Colonic mucosa (tissue), 4 donors: ENCODE results near the gene GPRC5C. TPM values are rescaled to one million over a fixed set of nuclear protein-coding genes. Genes with fewer than 3 reads are reported as not detected.

Experiments
- DNase-seq: peaks from one replicate; pipeline ENCODE4 v3.0.0-alpha.2; 2020
- H3K27ac ChIP-seq: fragments of 200-600 bp; one replicate; pipeline ENCODE4 v1.8.0; 2021
- H3K27me3 ChIP-seq: fragments of 200-600 bp; one replicate; pipeline ENCODE4 v1.8.0; 2021
- H3K36me3 ChIP-seq: fragments of 200-600 bp; one replicate; pipeline ENCODE4 v1.8.0; 2021
- H3K4me1 ChIP-seq: fragments of 200-600 bp; one replicate; pipeline ENCODE4 v1.8.0; 2021; ENCODE audit warnings: mild to moderate bottlenecking
- H3K4me3 ChIP-seq: fragments of 200-600 bp; one replicate; pipeline ENCODE4 v1.8.0; 2021
- H3K9ac ChIP-seq, 2 donors: one replicate each; pipeline ENCODE4 v1.7.0; 2013; ENCODE audit warnings: control low read depth in 2 of 2, low read depth in 2 of 2, low read length in 2 of 2
- H3K9me3 ChIP-seq: fragments of 200-600 bp; one replicate; pipeline ENCODE4 v1.8.0; 2021
- CTCF ChIP-seq: fragments of 200-600 bp; IDR thresholded peaks from one replicate; pipeline ENCODE4 v1.8.0; 2022; ENCODE audit warnings: antibody characterized with exemption, mild to moderate bottlenecking
- intact Hi-C: fragments of 100-400 bp; cut with DNase I; formaldehyde crosslinking; loops from one replicate; pipeline ENCODE4 v1.14.1; 2022
- total RNA-seq, 2 donors: library from RNA; stranded (reverse); fragmentation: NEBNext Ultra II Directional in 1 of 2; extraction: Animal tissue kit (Norgen Biotek cat#: 25700) in 1 of 2; gene quantifications; one replicate each; pipeline ENCODE4 v1.2.1, GENCODE V29; 2021
- donor health status: healthy.
- donor health status: DM: no; HTN: no; CAD: no.
- donor health status: DM: no; HTN: no; CAD: no.

GPRC5C gene
- total RNA-seq, 2 donors from 2014 or later: 139 to 193 TPM

DNA sequence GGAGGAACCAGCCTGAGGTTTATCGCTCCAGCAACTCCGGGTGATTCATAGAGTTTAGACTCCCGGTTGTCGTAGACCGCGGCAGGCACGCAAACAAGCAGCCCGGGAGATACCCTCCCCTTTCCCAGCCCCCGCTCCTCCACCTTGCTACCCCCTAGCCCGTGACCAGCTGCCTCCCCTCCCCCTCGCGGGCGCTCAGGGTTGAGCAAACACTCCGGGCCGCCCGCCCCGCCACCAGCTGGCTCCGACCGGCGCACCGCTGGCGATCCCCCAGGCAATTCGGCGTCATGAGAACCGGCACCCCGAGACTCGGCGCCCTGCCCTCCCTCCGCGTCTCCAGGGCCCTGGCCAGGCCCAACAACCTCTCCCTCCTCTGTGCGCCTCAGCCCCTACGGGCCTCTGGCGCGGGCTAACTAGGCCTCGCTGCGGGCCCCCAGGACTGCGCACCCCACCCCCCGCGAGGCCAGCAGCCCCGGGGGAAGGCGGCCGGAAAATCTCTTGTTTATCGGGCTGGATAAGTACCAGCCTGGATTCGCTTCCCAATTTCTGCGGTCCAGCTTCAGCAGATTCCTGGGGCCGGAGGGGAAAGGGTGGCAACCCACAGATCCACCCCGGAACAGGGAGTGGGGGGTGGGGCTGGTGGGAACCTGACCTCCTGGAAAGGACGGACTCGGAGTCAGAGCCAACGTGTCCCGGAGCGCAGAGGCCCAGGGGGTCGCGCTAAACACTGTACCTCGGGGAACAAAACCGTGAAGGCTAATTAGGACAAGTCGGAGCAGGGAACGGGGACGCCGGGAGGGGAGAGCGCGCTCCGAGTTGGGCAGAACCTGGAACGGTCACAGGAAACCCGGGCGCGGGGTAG, 951 bp upstream of the GPRC5C start:
- peaks cover 24% of the 10 kb centered on the region for H3K4me1 ChIP-seq

GRCh38 chr17:74432424-74432690, 469 bp downstream of the GPRC5C start:
- Histone ChIP-seq H3K36me3 (no peaks in the 10 kb centered on the region), H3K9ac (peak overlapping the region; percentile 81), H3K27ac (peak overlapping the region; percentile 98), H3K9me3 (no peaks in the 10 kb centered on the region), H3K4me1 (peaks cover 22% of the 10 kb centered on the region), H3K27me3 (no peaks in the 10 kb centered on the region), H3K4me3 (peak overlapping the region; percentile 81)
- TF ChIP-seq CTCF: no peak
- intact Hi-C loops: no loop called here
- no peak for DNase-seq

More for the DNA sequence above, 951 bp upstream of the GPRC5C start:
- intact Hi-C loops: no loop called here
- Histone ChIP-seq H3K9ac (peak overlapping the region; percentile 81 to 98), H3K36me3 (no peaks in the 10 kb centered on the region), H3K27me3 (no peaks in the 10 kb centered on the region), H3K9me3 (no peaks in the 10 kb centered on the region), H3K27ac (peak overlapping the region; percentile 98), H3K4me3 (peak overlapping the region; percentile 81)
- DNase-seq: peak; percentile 91
- no peak for TF ChIP-seq CTCF

- intact Hi-C loops: no loop called here
- no peaks in the 10 kb centered on the region for H3K27me3 ChIP-seq
- no peak for DNase-seq
- H3K4me1 ChIP-seq: peaks cover 17% of the 10 kb centered on the region
- no peaks in the 10 kb centered on the region for H3K36me3 ChIP-seq
- H3K4me3 ChIP-seq: peak overlapping the region; percentile 81
- H3K9me3 ChIP-seq: no peaks in the 10 kb centered on the region
- TF ChIP-seq CTCF: no peak
- peak overlapping the region; percentile 81 for H3K9ac ChIP-seq
- peak overlapping the region; percentile 98 for H3K27ac ChIP-seq
Observed at GRCh38 chr17:74432766-74433391, 991 bp downstream of the GPRC5C start.

DNA sequence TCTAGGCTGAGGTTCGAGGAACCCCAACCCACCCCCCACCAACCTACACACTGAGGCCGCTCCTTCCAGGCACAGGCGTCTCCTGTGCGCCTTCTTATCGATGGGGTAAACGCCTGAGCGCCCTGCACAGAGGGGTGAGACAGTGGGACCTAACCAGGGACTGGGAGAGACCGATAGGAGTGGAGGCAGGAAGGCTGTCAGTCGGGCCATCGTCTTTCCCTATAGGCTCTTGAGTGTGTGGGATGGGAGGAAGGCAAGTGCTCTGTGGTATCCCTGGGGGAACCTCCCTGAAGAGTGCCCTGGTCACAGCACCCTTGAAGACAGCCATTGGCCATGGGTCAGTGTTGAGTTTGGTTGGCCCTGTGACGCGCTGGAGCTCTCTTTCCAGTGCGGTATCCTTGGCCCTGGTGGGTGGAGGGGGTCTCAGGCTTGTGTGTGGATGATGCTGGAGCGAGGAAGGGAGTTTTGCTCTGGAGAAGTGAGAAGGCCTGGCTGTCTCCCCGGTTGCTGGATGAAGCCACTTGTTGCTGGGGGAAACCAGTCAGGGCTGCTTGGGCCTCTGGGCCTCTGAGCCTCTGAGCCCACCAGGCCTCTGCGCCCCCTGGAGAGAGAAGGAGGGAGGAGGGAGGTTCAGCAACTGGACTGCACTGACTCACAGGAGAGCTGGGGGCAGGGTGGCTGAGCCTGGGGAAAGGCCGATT, 1.7 kb downstream of the GPRC5C start:
- peaks cover 12% of the 10 kb centered on the region for H3K4me1 ChIP-seq
- peak overlapping the region; percentile 81 for H3K9ac ChIP-seq
- H3K27ac ChIP-seq: no peak overlapping the region
- H3K4me3 ChIP-seq: peak overlapping the region; percentile 81
- no peaks in the 10 kb centered on the region for H3K27me3 ChIP-seq
- intact Hi-C loops: no loop called here
- H3K9me3 ChIP-seq: no peaks in the 10 kb centered on the region
- TF ChIP-seq CTCF: no peak
- no peaks in the 10 kb centered on the region for H3K36me3 ChIP-seq
- no peak for DNase-seq

- Histone ChIP-seq H3K9me3 (no peaks in the 10 kb centered on the region), H3K27me3 (no peaks in the 10 kb centered on the region), H3K4me1 (peaks cover 9% of the 10 kb centered on the region), H3K4me3 (no peak overlapping the region), H3K9ac (peak overlapping the region in 1 of 2 donors; percentile 57), H3K27ac (peak overlapping the region; percentile 64), H3K36me3 (no peaks in the 10 kb centered on the region)
- no peak for TF ChIP-seq CTCF
- intact Hi-C loops: no loop called here
- no peak for DNase-seq
Observed at GRCh38 chr17:74435775-74436359, 4.0 kb downstream of the GPRC5C start.
